GM12874 (cell line): ENCODE results near the gene TOMM70.

Experiments used
- TF ChIP-seq, protein P1 (sequence below): IDR thresholded peaks from 2 replicates; pipeline ENCODE4 v1.5.1; 2011; ENCODE audit warnings: low read depth, mild to moderate bottlenecking, control low read depth, low read length, moderate library complexity; ENCODE audit not compliant: insufficient read depth

Gene TOMM70

DNA sequence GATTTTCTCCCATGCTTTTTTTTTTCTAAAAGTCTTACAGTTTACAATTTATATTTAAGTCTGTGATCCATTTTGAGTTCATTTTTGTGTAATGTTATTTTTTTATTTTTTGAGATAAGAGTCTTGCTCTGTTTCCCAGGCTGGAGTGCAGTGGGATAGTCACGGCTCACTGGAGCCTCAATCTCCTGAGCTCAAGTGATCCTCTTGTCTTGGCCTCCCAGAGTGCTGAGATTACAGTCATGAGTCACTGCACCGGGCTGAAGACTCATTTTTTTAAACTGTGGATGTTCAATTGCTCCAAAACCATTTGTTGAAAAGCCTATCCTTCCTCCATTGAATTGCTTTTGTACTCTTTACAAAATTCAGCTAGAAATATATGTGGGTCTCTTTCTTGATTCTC lies 20.0 kb upstream of the TOMM70 start:
- TF ChIP-seq, protein P1, sequence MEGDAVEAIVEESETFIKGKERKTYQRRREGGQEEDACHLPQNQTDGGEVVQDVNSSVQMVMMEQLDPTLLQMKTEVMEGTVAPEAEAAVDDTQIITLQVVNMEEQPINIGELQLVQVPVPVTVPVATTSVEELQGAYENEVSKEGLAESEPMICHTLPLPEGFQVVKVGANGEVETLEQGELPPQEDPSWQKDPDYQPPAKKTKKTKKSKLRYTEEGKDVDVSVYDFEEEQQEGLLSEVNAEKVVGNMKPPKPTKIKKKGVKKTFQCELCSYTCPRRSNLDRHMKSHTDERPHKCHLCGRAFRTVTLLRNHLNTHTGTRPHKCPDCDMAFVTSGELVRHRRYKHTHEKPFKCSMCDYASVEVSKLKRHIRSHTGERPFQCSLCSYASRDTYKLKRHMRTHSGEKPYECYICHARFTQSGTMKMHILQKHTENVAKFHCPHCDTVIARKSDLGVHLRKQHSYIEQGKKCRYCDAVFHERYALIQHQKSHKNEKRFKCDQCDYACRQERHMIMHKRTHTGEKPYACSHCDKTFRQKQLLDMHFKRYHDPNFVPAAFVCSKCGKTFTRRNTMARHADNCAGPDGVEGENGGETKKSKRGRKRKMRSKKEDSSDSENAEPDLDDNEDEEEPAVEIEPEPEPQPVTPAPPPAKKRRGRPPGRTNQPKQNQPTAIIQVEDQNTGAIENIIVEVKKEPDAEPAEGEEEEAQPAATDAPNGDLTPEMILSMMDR = no peak

- TF ChIP-seq, protein P1 = no peak
Measured at GRCh38 chr3:100419406-100419805, 18.5 kb upstream of the TOMM70 start.

DNA sequence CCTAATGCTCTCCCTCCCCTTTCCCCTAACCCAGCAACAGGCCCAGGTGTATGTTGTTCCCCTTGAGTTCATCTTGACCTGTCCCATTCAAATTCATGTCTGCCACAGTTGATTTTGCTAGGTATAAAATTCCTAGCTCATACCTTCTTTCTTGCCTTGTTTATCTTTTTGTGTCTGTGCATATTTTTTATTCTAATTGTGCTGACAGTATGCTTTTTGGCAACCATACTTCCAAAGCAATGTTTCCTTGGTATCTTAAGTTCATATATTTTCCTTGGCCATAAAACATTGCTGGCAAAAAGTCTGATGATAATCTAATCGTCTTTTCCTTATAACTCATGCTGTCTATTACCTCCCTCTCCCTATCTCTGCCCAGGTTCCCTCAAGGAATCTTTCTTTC lies 16.0 kb upstream of the TOMM70 start:
- TF ChIP-seq, protein P1 = no peak

DNA sequence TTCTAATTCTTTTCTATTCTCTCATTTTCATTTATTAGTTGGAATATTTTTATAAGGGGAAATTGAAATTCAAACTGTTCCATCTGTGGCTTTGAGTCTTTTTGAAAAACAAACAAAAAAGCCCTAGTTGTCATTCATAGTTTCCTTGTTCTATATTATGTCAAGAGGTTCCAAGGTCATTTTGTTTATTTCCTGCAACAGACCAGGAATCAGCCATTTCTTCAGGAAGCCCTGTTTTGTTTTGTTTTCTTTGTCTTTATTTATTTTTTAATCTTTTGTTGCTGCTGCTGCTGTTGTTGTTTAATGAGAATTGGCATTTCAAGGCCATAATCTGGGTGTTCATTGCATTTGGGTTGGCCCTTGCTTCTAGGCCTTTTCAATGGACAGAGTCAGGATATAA lies 15.3 kb upstream of the TOMM70 start:
- TF ChIP-seq, protein P1 = no peak

DNA sequence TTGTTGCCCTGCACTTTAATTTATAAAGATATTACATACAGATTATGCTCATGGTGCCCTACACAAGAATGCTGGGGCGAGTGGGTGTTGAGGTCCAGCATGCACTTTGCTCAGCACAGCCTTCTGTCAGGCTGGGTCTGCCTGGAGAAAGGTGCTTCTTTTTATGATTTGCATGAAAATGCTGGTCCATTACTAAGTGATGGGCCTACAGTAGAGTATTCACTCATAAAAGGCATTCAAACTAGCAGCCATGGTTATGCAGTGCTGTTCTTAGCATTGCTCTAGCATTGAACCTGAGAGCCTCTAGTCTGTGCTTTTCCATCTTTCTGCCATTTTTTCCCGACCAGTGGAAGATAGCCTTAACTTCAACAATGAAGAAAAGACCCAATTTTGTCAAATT lies 12.7 kb upstream of the TOMM70 start:
- TF ChIP-seq, protein P1 = no peak

- TF ChIP-seq, protein P1 = no peak
Measured at GRCh38 chr3:100412912-100413590, 12.2 kb upstream of the TOMM70 start.

DNA sequence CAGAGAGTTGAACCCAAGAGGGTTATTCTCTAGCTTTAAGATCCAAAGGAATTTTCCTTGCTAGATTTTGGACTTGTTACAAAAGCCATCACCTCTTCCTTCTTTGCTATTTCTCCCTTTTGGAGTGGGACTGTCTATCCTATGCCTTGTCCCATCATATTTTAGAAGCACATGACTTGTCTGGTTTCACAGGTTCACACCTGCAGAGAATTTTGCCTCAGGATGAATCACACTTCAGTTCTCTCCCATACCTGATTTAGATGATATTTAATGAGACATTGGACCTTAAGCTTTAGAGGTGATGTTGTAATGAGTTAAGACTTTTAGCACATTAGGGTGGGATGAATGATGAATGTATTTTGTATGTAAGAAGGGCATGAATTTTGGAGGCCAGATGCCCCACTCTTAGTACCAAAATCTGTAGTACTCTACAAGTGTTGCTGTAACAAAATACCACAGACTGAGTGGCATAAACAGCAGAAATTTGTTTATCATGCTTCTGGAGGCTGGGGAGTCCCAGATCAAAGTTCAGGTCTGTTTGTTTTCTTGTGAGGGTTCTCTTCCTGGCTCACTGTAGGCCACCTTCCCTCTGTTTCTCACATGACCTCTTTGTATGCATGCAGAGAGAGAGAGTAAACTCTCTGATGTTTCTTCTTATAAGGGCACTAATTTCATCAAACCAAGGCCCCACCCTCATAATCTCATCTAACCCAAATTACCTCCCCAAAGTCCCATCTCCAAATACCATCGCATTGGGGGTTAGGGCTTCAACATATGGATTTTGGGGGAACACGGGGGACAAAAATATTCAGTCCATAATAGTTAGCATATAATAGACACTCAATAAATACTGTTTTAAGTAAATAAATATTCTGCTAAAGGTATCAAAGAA lies 10.4 kb upstream of the TOMM70 start:
- TF ChIP-seq, protein P1 = no peak
